Upper lobe of left lung (tissue), 4 donors: ENCODE data around the gene ZBTB22.

ENCODE experiments used
- EP300 ChIP-seq, 4 donors: sonication (generic); formaldehyde crosslinking; IDR thresholded peaks; one replicate each; pipeline ENCODE4 v1.5.1; 2017; ENCODE audit warnings: antibody characterized with exemption in 4 of 4, control low read depth in 2 of 4
- POLR2A ChIP-seq, 4 donors: fragments of 450-650 bp; IDR thresholded peaks; one replicate each; pipeline ENCODE4 v1.5.1; 2016 to 2017; ENCODE audit warnings: antibody characterized with exemption in 4 of 4, mild to moderate bottlenecking in 2 of 4
- TF ChIP-seq, protein P1 (sequence below), 6 experiments: fragments of 450-650 bp in 4 of 6; fragments of 200-600 bp in 2 of 6; sonication (generic) in 2 of 6; IDR thresholded peaks; one replicate each; pipeline ENCODE4 v1.5.1; 2016 to 2019; ENCODE audit warnings: antibody characterized with exemption in 6 of 6

DNA sequence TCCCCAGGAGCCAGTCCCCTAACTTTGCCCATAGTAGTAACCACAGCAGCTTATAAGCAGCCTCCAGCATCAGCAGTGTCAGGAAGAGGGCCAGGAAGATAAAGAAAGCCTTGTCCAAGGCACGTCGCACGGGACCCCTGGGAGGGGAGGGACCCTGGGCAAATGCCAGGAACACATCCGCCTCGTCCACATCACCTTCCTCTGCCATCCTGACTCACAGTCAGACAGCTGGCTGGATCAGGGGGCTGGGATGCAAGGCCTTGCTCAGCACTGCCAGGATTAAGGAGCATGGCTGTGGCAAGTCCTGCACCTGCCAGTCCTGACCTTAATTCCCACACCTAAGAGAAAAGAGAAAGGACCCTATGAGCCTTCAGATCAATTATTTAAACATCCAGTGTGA, 11.5 kb upstream of the ZBTB22 start:
- TF ChIP-seq, protein P1, sequence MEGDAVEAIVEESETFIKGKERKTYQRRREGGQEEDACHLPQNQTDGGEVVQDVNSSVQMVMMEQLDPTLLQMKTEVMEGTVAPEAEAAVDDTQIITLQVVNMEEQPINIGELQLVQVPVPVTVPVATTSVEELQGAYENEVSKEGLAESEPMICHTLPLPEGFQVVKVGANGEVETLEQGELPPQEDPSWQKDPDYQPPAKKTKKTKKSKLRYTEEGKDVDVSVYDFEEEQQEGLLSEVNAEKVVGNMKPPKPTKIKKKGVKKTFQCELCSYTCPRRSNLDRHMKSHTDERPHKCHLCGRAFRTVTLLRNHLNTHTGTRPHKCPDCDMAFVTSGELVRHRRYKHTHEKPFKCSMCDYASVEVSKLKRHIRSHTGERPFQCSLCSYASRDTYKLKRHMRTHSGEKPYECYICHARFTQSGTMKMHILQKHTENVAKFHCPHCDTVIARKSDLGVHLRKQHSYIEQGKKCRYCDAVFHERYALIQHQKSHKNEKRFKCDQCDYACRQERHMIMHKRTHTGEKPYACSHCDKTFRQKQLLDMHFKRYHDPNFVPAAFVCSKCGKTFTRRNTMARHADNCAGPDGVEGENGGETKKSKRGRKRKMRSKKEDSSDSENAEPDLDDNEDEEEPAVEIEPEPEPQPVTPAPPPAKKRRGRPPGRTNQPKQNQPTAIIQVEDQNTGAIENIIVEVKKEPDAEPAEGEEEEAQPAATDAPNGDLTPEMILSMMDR (IDR thresholded peaks at IDR 0.05) = no peak
- TF ChIP-seq POLR2A (IDR thresholded peaks at IDR 0.05) (no peak), EP300 (IDR thresholded peaks at IDR 0.05) (no peak)
